Endodermal cell (in vitro differentiated cells): ENCODE data around the gene TMEM50A. TPM values are rescaled to one million over a fixed set of nuclear protein-coding genes. Genes with fewer than 3 reads are reported as not detected.
"Not testable (repeated sequence)": the region's sequence is repeated elsewhere in the genome, so short reads cannot be mapped to it uniquely, and the experiment has no call there.

Experiments
- DNase-seq: peaks from one replicate; pipeline ENCODE4 v3.0.0-alpha.2; 2017
- H3K27ac ChIP-seq: 2 replicates; pipeline ENCODE4 v1.5.1; 2013; ENCODE audit warnings: mild to moderate bottlenecking, low read depth, low read length, moderate library complexity
- H3K27me3 ChIP-seq: 2 replicates; pipeline ENCODE4 v1.6.1; 2013; ENCODE audit warnings: mild to moderate bottlenecking, low read length, moderate library complexity; ENCODE audit not compliant: insufficient read depth, control insufficient read depth, poor library complexity, severe bottlenecking
- H3K36me3 ChIP-seq: 2 replicates; pipeline ENCODE4 v1.7.0; 2013; ENCODE audit warnings: mild to moderate bottlenecking, low read length, moderate library complexity; ENCODE audit not compliant: control insufficient read depth, insufficient read depth
- H3K4me1 ChIP-seq: one replicate; pipeline ENCODE4 v1.7.0; 2013; ENCODE audit warnings: low read length; ENCODE audit not compliant: control insufficient read depth, insufficient read depth
- H3K4me3 ChIP-seq: 2 replicates; pipeline ENCODE4 v1.5.1; 2013; ENCODE audit warnings: mild to moderate bottlenecking, low read length, moderate library complexity
- H3K9ac ChIP-seq: 2 replicates; pipeline ENCODE4 v1.6.1; 2013; ENCODE audit warnings: mild to moderate bottlenecking, low read length, moderate library complexity; ENCODE audit not compliant: poor library complexity, severe bottlenecking; ENCODE audit errors: extremely low read depth
- H3K9me3 ChIP-seq: 2 replicates; pipeline ENCODE4 v1.6.1; 2013; ENCODE audit warnings: mild to moderate bottlenecking, low read length, moderate library complexity; ENCODE audit not compliant: control insufficient read depth
- H3K27ac Mint-ChIP-seq: 2 replicates; pipeline ENCODE4 v1.8.0; 2020; ENCODE audit warnings: mixed read lengths
- H3K27me3 Mint-ChIP-seq: 2 replicates; pipeline ENCODE4 v1.8.0; 2021; ENCODE audit warnings: mild to moderate bottlenecking, mixed read lengths; ENCODE audit not compliant: insufficient read depth
- H3K36me3 Mint-ChIP-seq: 2 replicates; pipeline ENCODE4 v1.8.0; 2020; ENCODE audit warnings: low read depth, mixed read lengths
- H3K4me1 Mint-ChIP-seq: 2 replicates; pipeline ENCODE4 v1.8.0; 2020; ENCODE audit warnings: mixed read lengths
- H3K4me3 Mint-ChIP-seq: 2 replicates; pipeline ENCODE4 v1.8.0; 2020; ENCODE audit warnings: mild to moderate bottlenecking, moderate library complexity, mixed read lengths
- H3K9me3 Mint-ChIP-seq: 2 replicates; pipeline ENCODE4 v1.8.0; 2020; ENCODE audit warnings: mild to moderate bottlenecking, mixed read lengths
- CTCF ChIP-seq: fragments of 200-600 bp; sonication (generic); conservative IDR thresholded peaks from 2 replicates; pipeline ENCODE4 v1.5.0; 2021; ENCODE audit warnings: antibody characterized with exemption, mild to moderate bottlenecking
- WGBS, 2 experiments: methylation state at CpG; one replicate each; pipeline versions ENCODE4 v1.1.5 to v1.1.7; 2013; ENCODE audit warnings: missing lambda C conversion rate in 2 of 2, mixed read lengths in 1 of 2; ENCODE audit not compliant: insufficient coverage in 1 of 2, insufficient read length in 1 of 2; 5-methylcytosine and 5-hydroxymethylcytosine counted together
- long read RNA-seq, 4 experiments: library from polyadenylated mRNA in 2 of 4; library from RNA in 1 of 4; library from capped mRNA in 1 of 4; stranded (forward) in 3 of 4; unstranded in 1 of 4; transcript quantifications; one replicate each; pipeline ENCODE4 v2.0.0, GENCODE V29; 2020 to 2021; ENCODE audit warnings: inconsistent platforms in 1 of 4
- polyA plus RNA-seq, 2 experiments: library from polyadenylated mRNA; stranded (reverse); fragments of 50-300 nt; gene quantifications; one replicate each; pipeline ENCODE4 v1.2.3, GENCODE V29; 2013
- total RNA-seq, 2 donors: library from RNA; stranded (reverse); fragmentation: NEBNext Ultra II Directional in 1 of 2; extraction: Animal tissue kit (Norgen Biotek cat#: 25700) in 1 of 2; gene quantifications; 2 replicates in 1 of 2; 3 replicates in 1 of 2; pipeline ENCODE4 v1.2.1, GENCODE V29; 2021

The TMEM50A gene
- 10 to 100 TPM; 95.8 to 99.3 TPM for total RNA-seq
- 100 TPM for polyA plus RNA-seq (2013, experiment 1 of 2)
- 98.3 TPM for polyA plus RNA-seq (2013, experiment 2 of 2)
- long read RNA-seq, experiment 1, transcript TMEM50A-201 (7 exons, 2,683 nt): major isoform, 41 of 56 reads
- long read RNA-seq, experiment 1, partial matches to known transcripts: 8 of 56 reads
- long read RNA-seq, experiment 1, other reads (novel, unspliced or antisense): 6 of 56 reads
- long read RNA-seq, experiment 2, transcript TMEM50A-201 (7 exons, 2,683 nt): major isoform, 122 of 139 reads
- long read RNA-seq, experiment 2, partial matches to known transcripts: 5 of 139 reads
- long read RNA-seq, experiment 2, other reads (novel, unspliced or antisense): 7 of 139 reads
- long read RNA-seq, experiment 3, transcript TMEM50A-201 (7 exons, 2,683 nt): major isoform, 234 of 254 reads
- long read RNA-seq, experiment 3, transcript TMEM50A-203 (6 exons, 1,102 nt): minor isoform, 7 of 254 reads
- long read RNA-seq, experiment 3, partial matches to known transcripts: 2 of 254 reads
- long read RNA-seq, experiment 3, other reads (novel, unspliced or antisense): 7 of 254 reads
- long read RNA-seq, experiment 4, transcript TMEM50A-203 (6 exons, 1,102 nt): minor isoform, 7 of 363 reads
- long read RNA-seq, experiment 4, transcript TMEM50A-201 (7 exons, 2,683 nt): major isoform, 337 of 363 reads
- long read RNA-seq, experiment 4, transcript TMEM50A-206 (6 exons, 776 nt): minor isoform, 5 of 363 reads
- long read RNA-seq, experiment 4, partial matches to known transcripts: 4 of 363 reads
- long read RNA-seq, experiment 4, other reads (novel, unspliced or antisense): 10 of 363 reads

DNA sequence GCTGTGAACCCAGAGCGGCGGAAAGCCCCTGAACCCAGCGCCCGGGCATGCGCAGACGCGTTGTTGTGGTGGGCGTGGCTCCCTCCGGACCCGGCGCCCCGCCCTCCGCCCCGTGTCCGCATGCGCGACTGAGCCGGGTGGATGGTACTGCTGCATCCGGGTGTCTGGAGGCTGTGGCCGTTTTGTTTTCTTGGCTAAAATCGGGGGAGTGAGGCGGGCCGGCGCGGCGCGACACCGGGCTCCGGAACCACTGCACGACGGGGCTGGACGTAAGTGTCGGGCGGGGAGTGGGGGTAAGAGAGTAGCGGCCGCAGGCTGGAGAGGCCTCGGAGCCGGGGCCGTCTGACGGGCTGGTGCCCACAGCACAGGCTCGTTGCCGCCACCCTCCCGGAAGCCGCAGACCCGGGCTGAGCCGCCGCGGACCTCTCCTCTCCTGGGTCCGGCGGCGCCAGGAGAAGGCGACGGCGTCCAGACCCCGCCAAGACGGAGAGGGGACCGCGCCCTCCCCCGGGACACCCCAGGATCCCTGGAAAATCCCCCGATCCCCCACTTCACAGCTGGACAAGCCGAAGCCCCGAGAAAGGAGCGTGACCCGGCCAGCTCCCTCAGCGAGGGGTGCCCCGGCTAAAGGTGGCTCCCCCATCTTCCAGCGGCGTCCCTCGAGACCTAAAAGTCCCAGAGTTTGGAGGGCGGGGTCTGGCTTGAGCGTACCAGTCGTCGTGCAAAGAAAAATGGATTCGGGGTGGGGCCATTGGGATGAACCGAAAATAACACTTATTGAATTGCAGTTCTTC, at the start of gene TMEM50A:
Gene TMEM50A (plus strand): TSS at position 147 of the 794 bp plus-strand sequence. CDS start 2,153 bp downstream, outside the sequence.
- peak within 1 kb of the TSS; percentile 93 for H3K27ac Mint-ChIP-seq
- H3K4me1 Mint-ChIP-seq: peaks cover 10% of the 10 kb centered on the region
- 0% methylated on average over 26 to 70 of the region's 75 CpGs for WGBS, 2 experiments
- DNase-seq: peak; percentile 97
- peak within 1 kb of the TSS; percentile 80 for H3K4me3 Mint-ChIP-seq
- H3K9me3 Mint-ChIP-seq: no peaks in the 10 kb centered on the region
- H3K4me3 ChIP-seq: peak within 1 kb of the TSS; percentile 100
- H3K27ac ChIP-seq: peak within 1 kb of the TSS; percentile 90
- no peak for TF ChIP-seq CTCF
- H3K36me3 Mint-ChIP-seq: peaks cover 18% of the 10 kb centered on the region
- H3K27me3 ChIP-seq: no peaks in the 10 kb centered on the region
- no peaks in the 10 kb centered on the region for H3K9me3 ChIP-seq
- H3K9ac ChIP-seq: peak within 1 kb of the TSS; percentile 69
- H3K36me3 ChIP-seq: peaks cover 19% of the 10 kb centered on the region
- H3K4me1 ChIP-seq: no peaks in the 10 kb centered on the region
- no peaks in the 10 kb centered on the region for H3K27me3 Mint-ChIP-seq

DNA sequence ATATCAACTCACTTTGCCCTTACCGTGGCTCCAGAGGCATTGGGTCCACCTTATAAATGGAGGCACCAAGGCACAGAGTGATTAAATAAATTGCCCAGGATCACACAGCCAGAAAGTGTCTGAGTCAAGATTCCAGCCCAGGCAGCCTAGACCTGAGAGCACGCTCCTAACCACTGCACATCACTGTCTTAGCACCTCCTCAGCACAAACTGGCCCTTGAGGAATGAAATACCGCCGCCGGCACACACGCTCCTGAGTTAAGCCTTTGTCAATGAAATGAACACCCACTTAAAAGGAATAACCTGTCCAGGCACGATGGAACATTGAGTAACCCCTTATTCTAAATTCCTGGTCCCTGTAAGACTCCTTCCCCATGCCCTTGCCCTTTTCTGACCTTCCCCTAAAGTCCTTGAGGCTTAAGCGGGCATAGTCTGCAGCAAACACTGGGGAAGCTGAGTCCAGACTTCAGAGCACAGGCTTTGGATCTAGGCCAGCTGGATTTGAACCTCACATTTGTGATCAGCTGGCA, 49.5 kb upstream of the TMEM50A start:
- not testable (repeated sequence) for H3K9ac ChIP-seq, H3K4me1 ChIP-seq, H3K36me3 ChIP-seq, DNase-seq, H3K9me3 Mint-ChIP-seq, H3K4me3 Mint-ChIP-seq, H3K27me3 Mint-ChIP-seq, H3K9me3 ChIP-seq, H3K27me3 ChIP-seq, H3K36me3 Mint-ChIP-seq, H3K4me3 ChIP-seq, H3K27ac ChIP-seq, H3K4me1 Mint-ChIP-seq, H3K27ac Mint-ChIP-seq
- 100% methylated on average over 1 of the region's 8 CpGs; no CpG with 5 or more reads in 1 of the 2 experiments for WGBS, 2 experiments

- not testable (repeated sequence) for H3K4me3 ChIP-seq, DNase-seq, H3K27ac Mint-ChIP-seq, H3K9me3 ChIP-seq, H3K9me3 Mint-ChIP-seq, H3K27me3 Mint-ChIP-seq, H3K36me3 ChIP-seq, H3K27me3 ChIP-seq, H3K4me1 Mint-ChIP-seq, H3K27ac ChIP-seq, H3K4me3 Mint-ChIP-seq, H3K4me1 ChIP-seq, H3K36me3 Mint-ChIP-seq, H3K9ac ChIP-seq
- 25% methylated on average over 3 of the region's 6 CpGs; no CpG with 5 or more reads in 1 of the 2 experiments for WGBS, 2 experiments
- peak; percentile 48 for TF ChIP-seq CTCF
Observed at GRCh38 chr1:25290043-25290442, 48.1 kb upstream of the TMEM50A start.

GRCh38 chr1:25293426-25293825, 44.7 kb upstream of the TMEM50A start:
- H3K36me3 Mint-ChIP-seq, H3K9me3 Mint-ChIP-seq, H3K4me3 ChIP-seq, H3K9me3 ChIP-seq, H3K27me3 Mint-ChIP-seq, H3K9ac ChIP-seq, H3K27ac Mint-ChIP-seq, DNase-seq, H3K36me3 ChIP-seq, H3K4me1 ChIP-seq, H3K4me3 Mint-ChIP-seq, H3K27me3 ChIP-seq, H3K27ac ChIP-seq, H3K4me1 Mint-ChIP-seq: not testable (repeated sequence)
- 100% methylated on average over 1 of the region's 2 CpGs; no CpG with 5 or more reads in 1 of the 2 experiments for WGBS, 2 experiments
